Measurements from ENCODE around the gene ZNF438.
"Not testable (repeated sequence)": the region's sequence is repeated elsewhere in the genome, so short reads cannot be mapped to it uniquely, and the experiment has no call there.

ZNF438 gene

GRCh38 chr10:31032258-31033132 lies 830 bp upstream of the ZNF438 start:
- peak; percentile 90 for DNase-seq (ENCODE audit: extremely low read depth, low read depth)
- no peak; the same call in 1 of the 2 replicates for TF ChIP-seq CTCF (IDR thresholded peaks at IDR 0.05; ENCODE audit: low read depth, low read length)

- no peak for DNase-seq (ENCODE audit: extremely low read depth, low read depth)
Measured at GRCh38 chr10:31031205-31031557, 484 bp downstream of the ZNF438 start.

GRCh38 chr10:31030800-31031199 lies 865 bp downstream of the ZNF438 start:
- no peak for DNase-seq (ENCODE audit: extremely low read depth, low read depth)
- no peak for TF ChIP-seq CTCF (IDR thresholded peaks at IDR 0.05; ENCODE audit: low read depth, low read length)

More at GRCh38 chr10:31031205-31031557, 484 bp downstream of the ZNF438 start:
- no peak for TF ChIP-seq CTCF (IDR thresholded peaks at IDR 0.05; ENCODE audit: low read depth, low read length)

- no peak for DNase-seq (ENCODE audit: extremely low read depth, low read depth)
- no peak for TF ChIP-seq CTCF (IDR thresholded peaks at IDR 0.05; ENCODE audit: low read depth, low read length)
Measured at GRCh38 chr10:31030260-31030659, 1.4 kb downstream of the ZNF438 start.

- no peak for DNase-seq (ENCODE audit: extremely low read depth, low read depth)
- no peak for TF ChIP-seq CTCF (IDR thresholded peaks at IDR 0.05; ENCODE audit: low read depth, low read length)
Measured at GRCh38 chr10:31028081-31028480, 3.6 kb downstream of the ZNF438 start.

GRCh38 chr10:31026279-31026678 lies 5.4 kb downstream of the ZNF438 start:
- DNase-seq (ENCODE audit: extremely low read depth, low read depth): not testable (repeated sequence)

GRCh38 chr10:31025142-31025541 lies 6.5 kb downstream of the ZNF438 start:
- no peak for DNase-seq (ENCODE audit: extremely low read depth, low read depth)
- TF ChIP-seq CTCF (IDR thresholded peaks at IDR 0.05; ENCODE audit: low read depth, low read length): no peak

- no peak for TF ChIP-seq CTCF (IDR thresholded peaks at IDR 0.05; ENCODE audit: low read depth, low read length)
- DNase-seq (ENCODE audit: extremely low read depth, low read depth): no peak
Measured at GRCh38 chr10:31023558-31023957, 8.1 kb downstream of the ZNF438 start.
